ENCODE results near the gene CWC15.

DNA sequence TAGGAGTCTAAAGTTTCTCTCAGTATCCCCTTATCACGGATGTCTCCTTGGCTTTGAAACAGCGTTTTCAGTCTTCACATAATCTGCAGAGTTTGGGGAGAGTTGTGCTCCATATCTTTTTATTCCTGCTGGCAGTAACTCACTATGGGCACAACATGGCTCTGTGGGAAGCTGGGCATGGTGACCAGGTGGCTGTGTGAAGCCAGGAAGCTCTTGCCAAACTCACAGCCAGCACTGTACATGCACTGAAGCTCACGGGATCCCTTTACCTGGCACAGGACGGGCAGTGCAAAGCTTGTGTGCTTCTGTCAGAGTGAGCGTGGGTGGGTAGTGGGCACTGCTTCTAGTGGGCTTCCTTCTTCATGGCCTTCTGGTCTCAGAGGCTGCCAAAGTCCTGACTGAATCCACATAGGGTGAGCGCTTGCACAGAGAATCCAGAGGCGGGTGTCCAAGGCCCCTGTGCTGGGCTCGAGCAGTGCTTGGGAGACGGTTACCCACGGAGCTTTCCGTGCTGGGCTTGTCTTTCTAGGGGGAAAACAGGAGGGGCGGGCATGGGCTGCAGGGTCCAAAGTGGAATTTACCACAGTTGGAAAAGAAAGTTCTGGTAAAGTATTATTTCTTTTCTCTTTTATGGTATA is 40.9 kb upstream of the CWC15 start:
- TF ChIP-seq, protein P1, sequence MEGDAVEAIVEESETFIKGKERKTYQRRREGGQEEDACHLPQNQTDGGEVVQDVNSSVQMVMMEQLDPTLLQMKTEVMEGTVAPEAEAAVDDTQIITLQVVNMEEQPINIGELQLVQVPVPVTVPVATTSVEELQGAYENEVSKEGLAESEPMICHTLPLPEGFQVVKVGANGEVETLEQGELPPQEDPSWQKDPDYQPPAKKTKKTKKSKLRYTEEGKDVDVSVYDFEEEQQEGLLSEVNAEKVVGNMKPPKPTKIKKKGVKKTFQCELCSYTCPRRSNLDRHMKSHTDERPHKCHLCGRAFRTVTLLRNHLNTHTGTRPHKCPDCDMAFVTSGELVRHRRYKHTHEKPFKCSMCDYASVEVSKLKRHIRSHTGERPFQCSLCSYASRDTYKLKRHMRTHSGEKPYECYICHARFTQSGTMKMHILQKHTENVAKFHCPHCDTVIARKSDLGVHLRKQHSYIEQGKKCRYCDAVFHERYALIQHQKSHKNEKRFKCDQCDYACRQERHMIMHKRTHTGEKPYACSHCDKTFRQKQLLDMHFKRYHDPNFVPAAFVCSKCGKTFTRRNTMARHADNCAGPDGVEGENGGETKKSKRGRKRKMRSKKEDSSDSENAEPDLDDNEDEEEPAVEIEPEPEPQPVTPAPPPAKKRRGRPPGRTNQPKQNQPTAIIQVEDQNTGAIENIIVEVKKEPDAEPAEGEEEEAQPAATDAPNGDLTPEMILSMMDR (IDR thresholded peaks at IDR 0.05) = no peak
- TF ChIP-seq POLR2AphosphoS5 (IDR thresholded peaks at IDR 0.05) (no peak), POLR2A (IDR thresholded peaks at IDR 0.05) (no peak)

Data from breast epithelium (tissue), 3 donors.